ENCODE data around the gene YY1AP1.
"Not testable (repeated sequence)": the region's sequence is repeated elsewhere in the genome, so short reads cannot be mapped to it uniquely, and the experiment has no call there.

YY1AP1 gene

DNA sequence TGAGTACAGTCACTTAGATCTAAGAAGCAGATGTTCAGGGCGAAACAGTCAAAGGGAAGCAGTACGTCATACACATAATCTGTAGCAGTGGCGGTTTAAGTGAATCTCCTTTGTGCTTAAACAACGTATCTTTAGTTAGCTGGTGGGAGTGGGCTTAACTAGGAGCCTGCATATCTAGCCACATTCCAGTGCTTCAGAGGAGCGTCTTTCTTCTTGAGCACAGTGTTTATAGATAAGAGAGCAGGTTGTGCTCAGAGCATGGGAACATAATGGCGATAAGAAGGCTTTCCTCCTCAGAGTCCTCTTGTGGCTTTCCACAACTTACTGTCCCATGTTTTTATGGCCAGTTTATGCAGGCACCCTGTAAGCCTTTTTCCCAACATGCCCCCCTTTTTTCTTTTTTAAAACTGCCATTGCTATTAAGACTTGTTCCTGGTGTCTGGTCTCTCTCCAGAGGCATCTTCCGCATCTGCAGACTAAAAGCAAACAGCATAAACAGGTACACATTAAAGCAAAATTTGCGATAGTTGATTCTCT, 3.5 kb upstream of the YY1AP1 start:
- H3K4me3 ChIP-seq (ENCODE audit: low read length), result no peak overlapping the region
- DNase-seq (ENCODE audit: low read depth), result no peak
- TF ChIP-seq, protein P1, sequence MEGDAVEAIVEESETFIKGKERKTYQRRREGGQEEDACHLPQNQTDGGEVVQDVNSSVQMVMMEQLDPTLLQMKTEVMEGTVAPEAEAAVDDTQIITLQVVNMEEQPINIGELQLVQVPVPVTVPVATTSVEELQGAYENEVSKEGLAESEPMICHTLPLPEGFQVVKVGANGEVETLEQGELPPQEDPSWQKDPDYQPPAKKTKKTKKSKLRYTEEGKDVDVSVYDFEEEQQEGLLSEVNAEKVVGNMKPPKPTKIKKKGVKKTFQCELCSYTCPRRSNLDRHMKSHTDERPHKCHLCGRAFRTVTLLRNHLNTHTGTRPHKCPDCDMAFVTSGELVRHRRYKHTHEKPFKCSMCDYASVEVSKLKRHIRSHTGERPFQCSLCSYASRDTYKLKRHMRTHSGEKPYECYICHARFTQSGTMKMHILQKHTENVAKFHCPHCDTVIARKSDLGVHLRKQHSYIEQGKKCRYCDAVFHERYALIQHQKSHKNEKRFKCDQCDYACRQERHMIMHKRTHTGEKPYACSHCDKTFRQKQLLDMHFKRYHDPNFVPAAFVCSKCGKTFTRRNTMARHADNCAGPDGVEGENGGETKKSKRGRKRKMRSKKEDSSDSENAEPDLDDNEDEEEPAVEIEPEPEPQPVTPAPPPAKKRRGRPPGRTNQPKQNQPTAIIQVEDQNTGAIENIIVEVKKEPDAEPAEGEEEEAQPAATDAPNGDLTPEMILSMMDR (conservative IDR thresholded peaks at IDR 0.05; ENCODE audit: low read length), result no peak

DNA sequence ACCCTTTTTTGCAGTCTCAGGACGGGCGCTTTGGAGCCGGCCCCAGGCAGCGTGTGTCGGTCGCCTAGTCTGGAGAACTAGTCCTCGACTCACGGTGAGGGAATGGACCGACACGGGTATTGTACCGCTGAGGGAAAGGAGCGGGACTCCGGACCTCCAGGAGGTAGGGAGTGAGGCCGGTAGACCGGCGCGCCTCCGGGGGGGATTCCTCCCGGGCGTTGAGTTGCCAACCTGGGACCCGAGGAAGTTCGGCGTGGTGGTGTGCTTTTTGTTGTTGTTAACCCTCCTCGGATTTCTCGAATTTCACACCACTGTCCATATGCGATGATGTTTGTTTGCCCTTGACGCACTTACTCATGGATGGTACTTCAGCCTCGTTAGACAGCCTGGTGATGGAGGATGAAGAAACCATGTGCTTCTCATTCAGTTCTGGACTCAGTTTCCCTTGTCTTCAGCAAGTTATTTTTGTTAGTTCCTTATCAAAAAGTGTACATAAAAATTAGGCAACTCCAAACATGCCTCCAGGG, 570 bp upstream of the YY1AP1 start, which contains the start of gene DAP3:
DAP3 (plus strand) TSS at position 11 of the 527 bp plus-strand sequence. CDS start 20,689 bp downstream, outside the sequence.
- DNase-seq (ENCODE audit: low read depth), result peak; percentile 78
- peak within 1 kb of the TSS; percentile 95 for H3K4me3 ChIP-seq (ENCODE audit: low read length)

DNA sequence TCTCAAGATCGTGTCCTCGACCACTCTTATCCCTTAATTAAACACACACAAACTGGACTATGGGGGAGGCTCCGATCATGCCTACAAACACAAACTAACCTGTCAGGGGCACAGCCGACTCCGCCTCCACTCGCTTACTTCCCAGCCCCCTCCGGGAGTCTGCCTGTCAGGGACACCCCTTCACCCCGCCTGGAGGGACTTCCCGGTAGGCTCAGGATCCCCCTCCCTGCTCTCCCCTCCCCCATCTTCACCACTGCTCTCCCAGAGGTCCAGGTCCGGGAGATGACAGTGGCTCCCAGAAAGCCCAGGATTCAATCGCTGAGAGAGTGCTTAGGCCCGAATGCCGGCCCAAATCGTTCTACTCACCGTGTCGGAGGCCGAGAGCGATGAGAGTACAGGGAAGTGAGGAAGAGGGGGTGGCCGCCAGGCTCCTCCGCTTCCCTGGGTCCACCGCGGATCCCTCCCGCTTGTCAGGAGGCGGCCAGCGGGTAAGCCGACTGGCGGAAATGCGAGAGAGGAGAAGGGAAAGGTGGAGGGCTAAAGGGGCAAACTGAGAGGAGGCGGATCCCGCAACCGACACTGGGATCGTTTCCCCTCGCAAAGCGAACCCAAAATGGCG, 760 bp downstream of the YY1AP1 start:
- DNase-seq (ENCODE audit: low read depth), result not testable (repeated sequence)
- H3K4me3 ChIP-seq (ENCODE audit: low read length), result peak overlapping the region; percentile 95

DNA sequence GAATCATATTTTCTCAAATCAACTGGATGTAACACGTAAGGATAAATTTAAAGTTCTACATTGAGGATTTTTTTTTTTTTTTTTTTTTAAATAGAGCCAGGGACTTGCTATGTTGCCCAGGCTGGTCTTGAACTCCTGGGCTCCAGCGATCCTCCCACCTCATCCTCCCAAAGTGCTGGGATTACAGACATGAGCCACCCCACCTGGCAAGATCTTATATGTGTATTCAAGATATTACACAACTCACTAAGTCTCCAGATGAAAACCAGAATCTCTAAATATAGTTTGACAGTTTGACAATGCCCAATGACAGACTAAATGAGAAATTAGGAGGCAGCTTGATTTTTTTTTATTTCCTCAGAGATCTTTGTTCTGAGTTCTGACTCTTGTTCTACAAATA, 6.8 kb downstream of the YY1AP1 start:
- H3K4me3 ChIP-seq (ENCODE audit: low read length), result no peak overlapping the region
- TF ChIP-seq, protein P1 (conservative IDR thresholded peaks at IDR 0.05; ENCODE audit: low read length), result no peak
- no peak for DNase-seq (ENCODE audit: low read depth)

DNA sequence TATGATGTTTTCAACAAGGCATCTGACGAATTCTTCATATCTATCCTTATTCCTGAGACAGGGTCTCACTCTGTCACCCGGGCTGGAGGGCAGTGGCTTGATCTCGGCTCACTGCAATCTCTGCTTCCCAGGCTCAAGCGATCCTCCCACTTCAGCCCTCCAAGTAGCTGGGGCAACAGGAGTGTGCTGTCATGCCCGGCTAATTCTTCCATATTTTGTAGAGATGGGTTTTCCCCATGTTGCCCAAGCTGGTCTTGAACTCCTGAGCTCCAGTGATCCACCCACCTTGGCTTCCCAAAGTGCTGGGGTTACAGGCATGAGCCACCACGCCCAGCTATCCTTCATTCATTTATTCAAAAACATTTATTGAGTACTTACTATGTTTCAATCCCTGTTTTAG, 8.0 kb downstream of the YY1AP1 start:
- H3K4me3 ChIP-seq (ENCODE audit: low read length), result no peak overlapping the region
- no peak for DNase-seq (ENCODE audit: low read depth)
- TF ChIP-seq, protein P1 (conservative IDR thresholded peaks at IDR 0.05; ENCODE audit: low read length), result no peak

DNA sequence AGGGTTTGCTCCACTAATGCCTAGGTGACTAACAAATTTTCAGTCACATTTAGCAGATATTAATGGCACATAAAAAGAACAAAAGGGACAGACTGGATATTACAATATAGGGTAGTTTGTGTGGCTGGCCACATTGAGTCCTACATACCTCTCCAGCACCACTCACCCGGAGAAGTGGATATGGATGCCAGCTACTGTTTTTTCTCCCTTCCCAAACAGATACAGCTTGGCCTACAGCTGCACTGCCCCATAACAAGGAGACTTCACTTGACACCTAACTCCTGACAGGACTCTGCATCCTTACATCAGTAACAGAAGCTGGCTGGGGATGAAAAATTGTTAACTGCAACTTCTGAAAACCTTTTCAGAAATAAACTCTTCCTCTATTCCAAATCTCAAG, 9.6 kb downstream of the YY1AP1 start:
- not testable (repeated sequence) for DNase-seq (ENCODE audit: low read depth); H3K4me3 ChIP-seq (ENCODE audit: low read length)

DNA sequence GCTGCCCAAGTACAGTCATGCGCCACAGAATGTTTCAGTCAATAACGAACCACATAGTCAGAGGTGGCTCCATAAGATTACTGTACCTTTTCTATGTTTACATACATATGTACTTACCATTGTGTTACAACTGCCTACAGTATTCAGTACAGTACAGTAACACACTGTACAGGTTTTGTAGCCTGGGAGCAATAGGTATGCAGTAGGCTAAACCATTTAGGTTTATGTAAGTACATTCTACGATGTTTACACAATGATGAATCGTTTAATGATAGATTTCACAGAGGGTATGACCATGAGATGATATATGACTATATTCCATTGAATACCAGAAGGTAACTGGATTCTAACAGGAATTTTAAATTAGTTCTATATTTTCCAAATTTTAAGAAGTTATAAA, 10.5 kb downstream of the YY1AP1 start:
- DNase-seq (ENCODE audit: low read depth), result no peak
- TF ChIP-seq, protein P1 (conservative IDR thresholded peaks at IDR 0.05; ENCODE audit: low read length), result no peak
- H3K4me3 ChIP-seq (ENCODE audit: low read length), result no peak overlapping the region

DNA sequence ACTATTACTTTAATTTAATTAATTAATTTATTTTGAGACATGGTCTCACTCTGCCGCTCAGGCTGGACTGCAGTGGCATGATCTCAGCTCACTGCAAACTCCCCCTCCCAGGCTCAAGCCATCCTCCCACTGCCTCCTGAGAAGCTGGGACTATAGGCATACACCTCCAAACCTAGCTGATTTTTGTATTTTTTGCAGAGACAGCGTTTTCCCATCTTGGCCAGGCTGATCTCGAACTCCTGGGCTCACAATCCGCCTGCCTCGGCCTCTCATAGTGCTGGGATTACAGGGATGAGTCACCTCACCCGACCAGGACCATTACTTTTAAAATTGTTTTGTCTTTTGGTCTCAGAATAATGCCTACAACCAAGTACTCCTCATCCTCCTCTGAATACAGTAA, 15.6 kb downstream of the YY1AP1 start:
- DNase-seq (ENCODE audit: low read depth), result no peak
- no peak overlapping the region for H3K4me3 ChIP-seq (ENCODE audit: low read length)
- TF ChIP-seq, protein P1 (conservative IDR thresholded peaks at IDR 0.05; ENCODE audit: low read length), result no peak

Measured in AG10803 (cell line).